Stimulated activated CD8-positive, alpha-beta memory T cell treated with anti-CD3 and anti-CD28 coated beads, Interleukin-4, amount 100 ng/mL, for 24 hours (primary cell): ENCODE data around the gene LSM3.

Experiments
- DNase-seq: peaks from one replicate; pipeline ENCODE4 v3.0.0-alpha.2; 2020; ENCODE audit warnings: low read depth

Gene LSM3

DNA sequence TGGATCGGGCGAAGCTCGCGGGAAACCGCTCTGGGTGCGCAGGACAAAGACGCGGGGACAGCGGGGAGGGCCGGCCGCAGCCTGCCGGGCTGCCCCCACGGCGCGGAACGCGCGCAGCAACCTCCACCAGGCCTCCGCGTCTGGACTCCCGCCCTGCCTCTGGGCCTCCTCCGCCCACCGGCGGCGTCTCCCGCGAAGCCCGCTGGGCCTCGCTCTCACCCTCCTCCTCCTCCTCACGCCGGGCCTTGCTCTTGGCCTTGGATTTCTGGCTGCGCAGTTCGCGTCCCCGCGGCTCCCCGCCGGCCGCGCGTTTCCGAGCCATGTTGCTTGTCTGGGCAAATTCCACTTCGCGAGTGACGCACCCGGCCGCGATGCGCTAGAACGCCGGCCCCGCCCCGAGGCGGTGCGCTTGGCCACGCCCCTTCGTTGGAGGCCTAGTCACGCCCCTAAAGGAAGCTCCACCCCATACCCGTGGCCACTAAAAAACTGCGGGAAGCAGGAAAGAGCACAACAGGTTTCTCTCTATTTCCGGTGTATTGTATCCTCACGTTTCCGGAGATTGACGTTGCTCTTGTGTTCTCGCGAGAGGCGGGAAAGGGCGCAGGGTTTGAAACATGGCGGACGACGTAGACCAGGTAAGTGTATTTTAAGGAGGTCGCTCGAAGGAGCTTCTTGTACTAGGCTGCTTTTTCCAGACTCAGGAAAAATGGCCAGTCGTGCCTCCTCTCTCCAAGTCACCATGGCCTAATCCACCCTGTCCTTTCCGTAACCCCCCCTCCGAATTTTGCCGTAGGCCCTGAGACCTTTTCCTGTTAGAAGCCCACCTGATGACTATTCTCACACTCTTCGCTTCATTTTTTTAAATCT lies at the start of gene LSM3, which contains the start of gene XPC:
LSM3 (plus strand) TSS at position 571 of the 867 bp plus-strand sequence; CDS start at position 615, 44 bp downstream.
XPC (minus strand) TSS at position 355 of the 867 bp plus-strand sequence; CDS start at position 322, 33 bp downstream.
- DNase-seq = peak; percentile 92

GRCh38 chr3:14129296-14129695 lies 49.3 kb upstream of the LSM3 start:
- no peak for DNase-seq

GRCh38 chr3:14130230-14130629 lies 48.4 kb upstream of the LSM3 start:
- DNase-seq = no peak

- no peak for DNase-seq
Measured at GRCh38 chr3:14130707-14131106, 47.9 kb upstream of the LSM3 start.

- DNase-seq = no peak
Measured at GRCh38 chr3:14131134-14131533, 47.5 kb upstream of the LSM3 start.

DNA sequence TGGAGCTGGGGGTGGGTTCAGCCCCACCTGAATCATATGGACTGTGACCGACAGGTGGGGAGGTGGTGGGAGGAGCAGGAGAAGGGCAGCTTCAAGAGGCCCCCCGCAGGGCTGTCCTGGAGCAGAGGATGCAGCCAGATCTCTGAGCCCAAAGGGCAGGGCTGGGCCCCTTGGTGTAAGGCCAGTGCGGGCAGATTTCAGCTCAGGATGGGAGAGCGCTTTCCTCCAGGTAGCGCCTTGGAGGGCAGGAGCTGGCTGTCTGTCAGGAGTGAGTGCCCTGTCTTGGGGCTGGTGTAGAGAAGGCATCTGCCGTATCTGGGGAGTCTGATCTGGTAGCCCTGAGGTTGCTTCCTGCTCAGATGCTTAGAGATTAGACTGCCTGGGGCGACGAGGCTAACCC lies 46.5 kb upstream of the LSM3 start:
- DNase-seq = no peak

GRCh38 chr3:14132689-14133088 lies 45.9 kb upstream of the LSM3 start:
- DNase-seq = no peak

DNA sequence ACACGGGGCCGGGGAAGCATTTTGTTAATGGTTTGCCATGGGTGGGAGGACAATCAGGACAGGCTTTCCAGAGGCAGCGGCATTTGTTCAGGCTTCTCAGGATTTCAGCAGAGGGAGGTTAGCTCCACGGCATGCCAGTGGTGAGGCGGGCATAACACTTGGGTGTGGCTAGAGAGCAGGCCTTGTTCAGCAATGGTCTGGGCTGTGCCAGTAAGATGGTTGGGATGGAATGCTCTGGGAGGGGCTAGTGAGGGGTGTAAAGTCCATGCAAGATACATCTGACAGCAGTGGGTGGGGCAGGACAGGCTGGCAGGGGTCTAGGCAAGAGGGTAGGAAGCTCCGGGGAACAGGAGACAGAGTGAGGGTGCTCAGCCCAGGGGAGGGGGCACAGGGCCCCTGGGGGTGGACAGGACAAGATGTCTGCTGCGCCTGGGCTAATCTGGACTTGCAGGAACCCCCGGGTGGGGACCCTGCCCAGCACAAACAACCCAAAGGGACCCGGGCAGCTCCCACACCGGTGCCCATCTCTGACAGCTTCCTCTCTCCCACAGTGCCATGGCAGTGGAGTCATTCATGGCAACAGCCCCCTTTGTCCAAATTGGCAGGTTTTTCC lies 45.3 kb upstream of the LSM3 start:
- no peak for DNase-seq

- DNase-seq = no peak
Measured at GRCh38 chr3:14133876-14134275, 44.7 kb upstream of the LSM3 start.

- no peak for DNase-seq
Measured at GRCh38 chr3:14134291-14134690, 44.3 kb upstream of the LSM3 start.

DNA sequence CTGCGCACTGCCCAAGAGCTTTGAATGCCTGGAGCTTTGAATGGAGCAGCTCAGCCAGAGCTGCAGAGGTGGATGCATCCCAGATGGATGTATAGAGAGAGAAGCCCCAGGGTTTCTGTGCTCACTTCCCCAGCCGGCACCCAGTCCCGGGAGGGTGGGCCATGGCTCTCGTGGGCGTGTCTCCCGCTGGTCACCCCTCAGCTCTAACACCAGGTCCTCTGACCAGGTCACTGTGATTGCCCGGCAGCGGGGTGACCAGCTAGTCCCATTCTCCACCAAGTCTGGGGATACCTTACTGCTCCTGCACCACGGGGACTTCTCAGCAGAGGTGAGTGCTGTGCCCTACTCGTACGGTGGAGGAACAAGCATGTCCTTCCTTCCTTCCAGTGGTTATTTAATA lies 43.0 kb upstream of the LSM3 start:
- DNase-seq = no peak

GRCh38 chr3:14137004-14137403 lies 41.6 kb upstream of the LSM3 start:
- no peak for DNase-seq

GRCh38 chr3:14137445-14137844 lies 41.2 kb upstream of the LSM3 start:
- no peak for DNase-seq

- DNase-seq = no peak
Measured at GRCh38 chr3:14138109-14138877, 40.3 kb upstream of the LSM3 start.

- no peak for DNase-seq
Measured at GRCh38 chr3:14138878-14139655, 39.5 kb upstream of the LSM3 start.

DNA sequence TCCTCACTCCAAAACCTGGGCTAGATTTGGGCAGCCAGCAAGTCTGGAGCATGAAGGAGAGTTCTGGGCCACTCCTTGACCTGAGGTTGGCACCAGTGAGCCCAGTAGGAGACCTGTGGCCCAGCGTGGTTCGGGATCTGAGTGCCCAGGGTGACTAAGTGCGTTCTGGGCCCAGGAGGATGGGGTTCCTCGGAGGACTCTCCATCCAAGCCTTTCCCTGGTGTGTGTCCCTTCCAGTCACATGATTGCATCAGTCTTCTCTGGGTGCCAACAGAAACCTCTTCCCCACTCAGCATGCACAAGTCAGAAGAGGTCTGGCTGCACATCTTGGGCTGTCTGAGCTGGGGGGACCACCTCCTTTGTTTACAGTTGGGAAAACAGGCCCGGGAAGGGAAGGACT lies 38.8 kb upstream of the LSM3 start:
- DNase-seq = no peak

DNA sequence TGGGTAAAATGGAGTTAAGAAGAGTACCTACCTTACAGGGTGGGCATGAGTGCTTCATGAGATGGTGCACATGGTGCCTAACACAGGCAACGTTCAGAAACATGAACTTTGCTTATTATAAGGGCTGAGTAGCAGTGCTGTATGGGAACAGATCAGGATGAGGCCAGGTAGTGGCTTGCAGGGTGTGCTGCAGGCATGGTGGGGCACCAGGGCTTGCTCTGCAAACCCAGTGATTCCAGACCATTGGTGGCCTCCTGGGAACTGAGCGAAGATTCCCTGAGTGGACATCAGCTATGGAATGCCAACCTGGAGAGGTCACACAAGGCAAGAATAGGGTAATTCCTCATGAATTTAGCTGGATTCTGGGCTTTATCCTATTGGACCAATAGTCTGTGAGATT lies 37.9 kb upstream of the LSM3 start:
- DNase-seq = no peak

GRCh38 chr3:14141144-14141543 lies 37.5 kb upstream of the LSM3 start:
- no peak for DNase-seq

DNA sequence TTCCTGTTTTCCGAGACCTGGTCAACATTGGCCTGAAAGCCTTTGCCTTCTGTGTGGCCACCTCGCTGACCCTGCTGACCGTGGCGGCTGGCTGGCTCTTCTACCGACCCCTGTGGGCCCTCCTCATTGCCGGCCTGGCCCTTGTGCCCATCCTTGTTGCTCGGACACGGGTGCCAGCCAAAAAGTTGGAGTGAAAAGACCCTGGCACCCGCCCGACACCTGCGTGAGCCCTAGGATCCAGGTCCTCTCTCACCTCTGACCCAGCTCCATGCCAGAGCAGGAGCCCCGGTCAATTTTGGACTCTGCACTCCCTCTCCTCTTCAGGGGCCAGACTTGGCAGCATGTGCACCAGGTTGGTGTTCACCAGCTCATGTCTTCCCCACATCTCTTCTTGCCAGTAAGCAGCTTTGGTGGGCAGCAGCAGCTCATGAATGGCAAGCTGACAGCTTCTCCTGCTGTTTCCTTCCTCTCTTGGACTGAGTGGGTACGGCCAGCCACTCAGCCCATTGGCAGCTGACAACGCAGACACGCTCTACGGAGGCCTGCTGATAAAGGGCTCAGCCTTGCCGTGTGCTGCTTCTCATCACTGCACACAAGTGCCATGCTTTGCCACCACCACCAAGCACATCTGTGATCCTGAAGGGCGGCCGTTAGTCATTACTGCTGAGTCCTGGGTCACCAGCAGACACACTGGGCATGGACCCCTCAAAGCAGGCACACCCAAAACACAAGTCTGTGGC lies 36.8 kb upstream of the LSM3 start:
- DNase-seq = no peak

DNA sequence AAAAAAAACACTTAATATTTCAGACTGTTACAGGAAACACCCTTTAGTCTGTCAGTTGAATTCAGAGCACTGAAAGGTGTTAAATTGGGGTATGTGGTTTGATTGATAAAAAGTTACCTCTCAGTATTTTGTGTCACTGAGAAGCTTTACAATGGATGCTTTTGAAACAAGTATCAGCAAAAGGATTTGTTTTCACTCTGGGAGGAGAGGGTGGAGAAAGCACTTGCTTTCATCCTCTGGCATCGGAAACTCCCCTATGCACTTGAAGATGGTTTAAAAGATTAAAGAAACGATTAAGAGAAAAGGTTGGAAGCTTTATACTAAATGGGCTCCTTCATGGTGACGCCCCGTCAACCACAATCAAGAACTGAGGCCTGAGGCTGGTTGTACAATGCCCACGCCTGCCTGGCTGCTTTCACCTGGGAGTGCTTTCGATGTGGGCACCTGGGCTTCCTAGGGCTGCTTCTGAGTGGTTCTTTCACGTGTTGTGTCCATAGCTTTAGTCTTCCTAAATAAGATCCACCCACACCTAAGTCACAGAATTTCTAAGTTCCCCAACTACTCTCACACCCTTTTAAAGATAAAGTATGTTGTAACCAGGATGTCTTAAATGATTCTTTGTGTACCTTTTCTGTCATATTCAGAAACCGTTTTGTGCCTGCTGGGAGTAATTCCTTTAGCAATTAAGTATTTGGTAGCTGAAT lies 35.9 kb upstream of the LSM3 start:
- DNase-seq = no peak
